OCI-LY7 (cell line): ENCODE measurements around the gene RANBP9.

Experiments used
- CTCF ChIP-seq: fragments of 200-600 bp; sonication (generic); conservative IDR thresholded peaks from 2 replicates; pipeline ENCODE4 v1.5.1; 2014; ENCODE audit warnings: mild to moderate bottlenecking, antibody characterized with exemption, low read length, moderate library complexity, mixed read lengths
- EZH2phosphoT487 ChIP-seq: fragments of 200-600 bp; sonication (generic); IDR thresholded peaks from 2 replicates; pipeline ENCODE4 v1.6.1; 2018; ENCODE audit warnings: low read depth, borderline replicate concordance, mild to moderate bottlenecking, mixed run types, antibody characterized with exemption, low read length, moderate library complexity, mixed read lengths

- no peak for TF ChIP-seq CTCF
- TF ChIP-seq EZH2phosphoT487 = no peak
These were observed 30.2 kb downstream of the RANBP9 start for GRCh38 chr6:13681305-13682061.
